ENCODE data around the gene PDSS1. TPM values are rescaled to one million over a fixed set of nuclear protein-coding genes. Genes with fewer than 3 reads are reported as not detected.
A peak's percentile ranks its signal among the peaks of the same experiment; 100 is the strongest.
"Not testable (repeated sequence)": the region's sequence is repeated elsewhere in the genome, so short reads cannot be mapped to it uniquely, and the experiment has no call there.

Gene PDSS1, protein sequence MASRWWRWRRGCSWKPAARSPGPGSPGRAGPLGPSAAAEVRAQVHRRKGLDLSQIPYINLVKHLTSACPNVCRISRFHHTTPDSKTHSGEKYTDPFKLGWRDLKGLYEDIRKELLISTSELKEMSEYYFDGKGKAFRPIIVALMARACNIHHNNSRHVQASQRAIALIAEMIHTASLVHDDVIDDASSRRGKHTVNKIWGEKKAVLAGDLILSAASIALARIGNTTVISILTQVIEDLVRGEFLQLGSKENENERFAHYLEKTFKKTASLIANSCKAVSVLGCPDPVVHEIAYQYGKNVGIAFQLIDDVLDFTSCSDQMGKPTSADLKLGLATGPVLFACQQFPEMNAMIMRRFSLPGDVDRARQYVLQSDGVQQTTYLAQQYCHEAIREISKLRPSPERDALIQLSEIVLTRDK
- 27.0 to 36.6 TPM (median 31.0 TPM) in 3 replicates for polyA plus RNA-seq
- 4.1 TPM for polyA plus RNA-seq (2011; ENCODE audit: low read depth)
- polyA plus RNA-seq (2011; cell fraction: cytosol; rRNA removed): 20.7 and 36.3 TPM in 2 replicates
- 27.2 and 30.9 TPM in 2 replicates for polyA plus RNA-seq (2011; cell fraction: nucleus; rRNA removed)
- polyA plus RNA-seq (2012; ENCODE audit: low replicate concordance): 5.8 and 12.3 TPM in 2 replicates
- polyA minus RNA-seq: 16.9 to 28.5 TPM (median 24.6 TPM) in 3 replicates
- 11.7 TPM for polyA minus RNA-seq (2011; cell fraction: cytosol; rRNA and poly(A)+ RNA removed)
- 9.2 and 15.9 TPM in 2 replicates for polyA minus RNA-seq (2011; cell fraction: nucleus; rRNA and poly(A)+ RNA removed)

- TF ChIP-seq CTCF (optimal IDR thresholded peaks at IDR 0.05 in 1 of 3, IDR thresholded peaks at IDR 0.05 in 1 of 3, conservative IDR thresholded peaks at IDR 0.05 in 1 of 3; ENCODE audit: extremely low read depth in 1 of 3, insufficient read depth in 2 of 3, low read length in 3 of 3) (no peak), EZH2 (IDR thresholded peaks at IDR 0.05; ENCODE audit: low read length) (no peak)
- Histone ChIP-seq H3K9me1 (ENCODE audit: control insufficient read depth, extremely low read depth, insufficient read depth, low read length) (no peaks in the 10 kb centered on the region), H4K20me1 (ENCODE audit: control insufficient read depth, extremely low read depth, insufficient read depth, low read length) (peaks cover 4% of the 10 kb centered on the region), H3K4me2 (ENCODE audit: control insufficient read depth, extremely low read depth, insufficient read depth, low read depth, low read length) (peak within 1 kb of the TSS; percentile 93), H3K4me1 (ENCODE audit: control insufficient read depth, extremely low read depth, insufficient read depth, low read length) (peaks cover 10% of the 10 kb centered on the region), H3K79me2 (ENCODE audit: control insufficient read depth, insufficient read depth, low read length) (peaks cover 47% of the 10 kb centered on the region), H2AFZ (ENCODE audit: control insufficient read depth, low read length) (peak within 1 kb of the TSS; percentile 91), H3K27ac (ENCODE audit: control insufficient read depth, insufficient read depth, low read length) (peak within 1 kb of the TSS; percentile 81), H3K27me3 (ENCODE audit: control insufficient read depth, extremely low read depth, insufficient read depth, low read length) (no peaks in the 10 kb centered on the region), H3K9me3 (ENCODE audit: control insufficient read depth, low read depth, low read length) (no peaks in the 10 kb centered on the region), H3K4me3 (ENCODE audit: control insufficient read depth in 2 of 3, extremely low read depth in 1 of 3, insufficient read depth in 2 of 3, low read depth in 1 of 3, low read length in 3 of 3) (peak within 1 kb of the TSS; percentile 94 to 97 (median 95)), H3K36me3 (ENCODE audit: control insufficient read depth in 2 of 2, extremely low read depth in 1 of 2, insufficient read depth in 2 of 2, low read length in 2 of 2) (peaks cover 0 to under 1% of the 10 kb centered on the region in 2 experiments), H3K9ac (ENCODE audit: control insufficient read depth, extremely low read depth, insufficient read depth, low read length) (peak within 1 kb of the TSS; percentile 88)
- DNase-seq (ENCODE audit: low read depth, low spot score): no peak
- FAIRE-seq: no peak
- dilution Hi-C loops (cut with MboI; ENCODE audit: extremely low pct_ligation_motif_present, low sequenced_read_pairs): no loop called here
These were observed at the start of gene PDSS1 for GRCh38 chr10:26697163-26697921. Gene PDSS1 (plus strand): TSS chr10:26697701. CDS start chr10:26697712, 11 bp downstream.

GRCh38 chr10:26648245-26648636 is 49.3 kb upstream of the PDSS1 start:
- H3K4me1 ChIP-seq (ENCODE audit: control insufficient read depth, extremely low read depth, insufficient read depth, low read length); H3K27me3 ChIP-seq (ENCODE audit: control insufficient read depth, extremely low read depth, insufficient read depth, low read length); FAIRE-seq; H3K9me3 ChIP-seq (ENCODE audit: control insufficient read depth, low read depth, low read length); H3K4me3 ChIP-seq (ENCODE audit: control insufficient read depth in 2 of 3, extremely low read depth in 1 of 3, insufficient read depth in 2 of 3, low read depth in 1 of 3, low read length in 3 of 3); H3K79me2 ChIP-seq (ENCODE audit: control insufficient read depth, insufficient read depth, low read length); H3K9me1 ChIP-seq (ENCODE audit: control insufficient read depth, extremely low read depth, insufficient read depth, low read length); DNase-seq (ENCODE audit: low read depth, low spot score); dilution Hi-C loops (cut with MboI; ENCODE audit: extremely low pct_ligation_motif_present, low sequenced_read_pairs); H2AFZ ChIP-seq (ENCODE audit: control insufficient read depth, low read length); H4K20me1 ChIP-seq (ENCODE audit: control insufficient read depth, extremely low read depth, insufficient read depth, low read length); H3K36me3 ChIP-seq (ENCODE audit: control insufficient read depth in 2 of 2, extremely low read depth in 1 of 2, insufficient read depth in 2 of 2, low read length in 2 of 2); H3K27ac ChIP-seq (ENCODE audit: control insufficient read depth, insufficient read depth, low read length); H3K9ac ChIP-seq (ENCODE audit: control insufficient read depth, extremely low read depth, insufficient read depth, low read length); H3K4me2 ChIP-seq (ENCODE audit: control insufficient read depth, extremely low read depth, insufficient read depth, low read depth, low read length): not testable (repeated sequence)
